Measurements from ENCODE around the gene SRPK2.

GRCh38 chr7:105330526-105330925 is 58.2 kb downstream of the SRPK2 start:
- no peak for TF ChIP-seq CTCF (IDR thresholded peaks at IDR 0.05)
- no peak for TF ChIP-seq POLR2AphosphoS5 (IDR thresholded peaks at IDR 0.05)
- no peak for TF ChIP-seq POLR2A (IDR thresholded peaks at IDR 0.05)
- no peak for TF ChIP-seq EP300 (IDR thresholded peaks at IDR 0.05)
